UCSD-AML1 (cell line): ENCODE results near the gene ATXN10.
"Not testable (repeated sequence)": the region's sequence is repeated elsewhere in the genome, so short reads cannot be mapped to it uniquely, and the experiment has no call there.

Experiments
- DNase-seq: peaks from one replicate; lab custom pipeline; 2025; ENCODE audit not compliant: unreplicated experiment; lab: John Stamatoyannopoulos, UW

The ATXN10 gene

DNA sequence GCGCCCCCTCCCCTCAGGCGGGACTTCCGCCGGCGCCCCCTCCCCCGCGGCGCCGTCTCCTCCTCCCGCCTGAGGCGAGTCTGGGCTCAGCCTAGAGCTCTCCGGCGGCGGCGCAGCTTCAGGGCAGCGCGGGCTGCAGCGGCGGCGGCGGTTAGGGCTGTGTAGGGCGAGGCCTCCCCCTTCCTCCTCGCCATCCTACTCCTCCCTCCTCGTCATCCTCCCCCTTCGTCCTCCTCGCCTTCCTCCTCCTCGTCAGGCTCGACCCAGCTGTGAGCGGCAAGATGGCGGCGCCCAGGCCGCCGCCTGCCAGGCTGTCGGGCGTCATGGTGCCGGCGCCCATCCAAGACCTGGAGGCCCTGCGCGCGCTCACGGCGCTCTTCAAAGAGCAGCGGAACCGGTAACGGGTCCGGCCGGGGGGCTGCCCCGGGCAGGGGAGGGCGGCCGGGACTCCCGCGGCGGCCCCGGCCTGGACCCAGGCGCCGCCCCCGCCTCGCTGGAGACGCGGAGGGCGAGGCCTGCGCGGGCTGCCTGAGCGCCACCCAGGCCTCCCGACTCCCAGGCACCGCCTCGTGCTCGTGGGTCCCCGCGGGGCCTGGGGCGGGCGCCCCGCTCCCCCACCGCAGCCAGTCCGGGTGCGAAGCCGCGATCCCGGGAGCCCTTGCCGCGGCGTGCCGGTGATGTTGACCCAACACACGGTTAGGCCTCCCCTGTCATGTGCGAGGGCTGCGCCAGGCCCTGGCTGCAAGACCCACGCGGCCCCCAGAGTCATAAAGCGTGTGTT, at the start of gene ATXN10:
ATXN10 (plus strand) TSS at position 52 of the 781 bp plus-strand sequence; CDS start at position 282, 230 bp downstream.
- DNase-seq, result peak; percentile 83

DNA sequence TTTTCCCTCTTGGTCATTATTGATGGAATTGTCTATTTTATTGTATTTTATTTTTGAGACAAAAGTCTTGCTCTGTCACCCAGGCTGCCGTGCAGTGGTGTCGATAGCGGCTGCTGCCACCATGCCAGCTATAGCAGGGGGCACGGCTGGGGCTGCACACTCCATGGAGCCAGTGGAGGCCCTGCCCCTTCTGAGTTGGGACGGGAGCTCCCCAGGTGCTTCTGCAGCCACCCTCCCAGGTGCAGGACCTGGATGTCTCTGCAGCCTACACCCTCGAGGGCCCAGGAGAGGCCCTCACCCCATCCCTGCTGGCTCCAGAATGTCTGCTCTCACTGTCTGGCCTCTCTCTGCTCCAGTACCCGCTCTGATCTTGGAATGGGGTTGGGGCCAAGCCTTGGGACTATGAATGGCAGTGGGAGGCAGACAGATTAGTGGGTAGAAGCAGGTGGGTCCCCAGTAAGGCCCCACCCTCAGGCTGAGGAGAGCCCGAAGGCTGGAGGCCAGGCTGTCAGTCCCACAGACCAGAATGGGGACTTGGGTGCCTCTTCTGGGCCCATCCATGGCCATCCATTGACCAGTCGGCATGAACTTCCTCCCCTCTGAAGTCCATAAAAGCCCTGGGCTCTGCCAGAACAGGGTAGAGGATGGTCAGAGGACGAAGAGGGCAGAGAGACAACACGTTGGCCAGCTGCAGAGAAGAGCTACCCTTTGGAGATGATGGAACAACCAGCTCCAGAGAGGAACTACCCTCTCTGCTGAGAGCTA, 49.6 kb upstream of the ATXN10 start:
- no peak for DNase-seq

DNA sequence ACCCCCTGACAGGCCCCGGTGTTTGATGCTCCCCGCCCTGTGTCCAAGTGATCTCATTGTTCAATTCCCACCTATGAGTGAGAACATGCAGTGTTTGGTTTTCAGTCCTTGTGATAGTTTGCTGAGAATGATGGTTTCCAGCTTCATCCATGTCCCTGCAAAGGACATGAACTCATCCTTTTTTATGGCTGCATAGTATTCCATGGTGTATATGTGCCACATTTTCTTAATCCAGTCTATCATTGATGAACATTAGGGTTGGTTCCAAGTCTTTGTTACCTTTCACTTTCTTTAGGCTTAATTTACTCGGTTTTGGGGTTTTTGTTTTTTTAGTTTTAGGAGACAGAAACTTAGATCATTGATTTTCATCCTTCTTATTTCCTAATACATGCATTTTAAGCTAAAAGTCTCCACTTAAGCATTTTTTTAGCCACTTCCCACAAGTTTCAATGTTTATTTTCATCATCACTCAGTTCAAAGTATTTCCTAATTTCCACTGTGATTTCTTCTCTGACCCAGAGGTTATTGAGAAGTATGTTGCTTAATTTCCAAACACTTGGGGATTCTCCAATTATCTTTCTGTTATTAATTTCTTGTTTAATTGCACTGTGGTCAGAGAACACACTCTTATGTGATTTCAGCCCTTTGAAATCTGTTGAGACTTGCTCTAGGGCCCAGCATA, 48.0 kb upstream of the ATXN10 start:
- DNase-seq, result not testable (repeated sequence)

GRCh38 chr22:45626198-45626651, 45.4 kb upstream of the ATXN10 start:
- no peak for DNase-seq

DNA sequence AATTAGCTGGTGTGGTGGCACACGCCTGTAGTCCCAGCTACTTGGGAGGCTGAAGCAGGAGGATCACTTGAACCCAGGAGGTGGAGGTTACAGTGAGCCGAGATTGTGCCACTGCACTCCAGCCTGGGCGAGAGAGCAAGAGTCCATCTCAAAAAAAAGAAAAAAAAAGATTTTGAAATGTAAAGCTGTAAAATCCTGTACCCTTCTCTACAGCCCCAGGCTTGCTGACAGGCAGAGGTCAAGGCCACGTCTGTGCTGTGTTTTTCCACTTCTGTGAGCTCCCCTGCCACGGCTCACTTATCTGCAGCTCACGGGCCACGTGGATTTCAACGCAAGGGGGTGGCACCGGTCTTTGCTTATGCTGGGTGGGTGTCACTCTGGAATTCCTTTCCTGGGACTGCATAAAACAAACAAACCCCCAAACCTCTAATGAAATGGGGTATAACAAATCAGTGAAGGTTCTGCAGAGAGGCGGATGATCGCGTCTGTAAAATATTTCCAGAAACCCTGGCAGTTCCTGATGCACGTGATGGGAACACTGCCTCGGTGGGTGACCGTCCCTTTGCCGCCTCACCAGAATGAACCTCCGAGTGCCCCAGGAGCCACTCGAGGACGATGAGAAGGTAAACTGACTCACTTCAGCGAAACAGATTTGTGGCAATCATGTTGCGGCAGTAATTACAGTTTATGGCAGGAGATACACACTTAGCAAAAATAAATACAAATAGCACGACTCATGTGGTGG, 44.0 kb upstream of the ATXN10 start:
- DNase-seq, result no peak

DNA sequence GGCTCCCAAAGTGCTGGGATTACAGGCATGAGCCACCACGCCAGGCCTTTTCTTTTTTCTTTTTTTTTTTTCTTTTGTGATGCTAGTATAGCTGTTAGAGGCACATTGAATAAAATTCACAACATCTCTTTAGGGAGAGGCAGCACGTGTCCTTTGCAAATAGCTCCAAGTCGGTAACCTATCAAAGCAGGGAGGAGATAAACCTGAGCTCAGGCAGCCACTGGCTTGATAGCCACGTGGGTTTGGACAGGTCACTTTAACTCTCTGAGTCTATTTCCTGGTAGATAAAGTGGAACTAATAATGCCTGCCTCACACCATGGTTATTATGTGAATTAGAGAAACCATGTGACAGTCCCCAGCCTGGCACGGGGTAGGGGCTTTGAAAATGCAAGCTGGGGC, 43.1 kb upstream of the ATXN10 start:
- no peak for DNase-seq

GRCh38 chr22:45629469-45630089, 42.1 kb upstream of the ATXN10 start:
- DNase-seq, result no peak

GRCh38 chr22:45630436-45630835, 41.2 kb upstream of the ATXN10 start:
- DNase-seq, result no peak

DNA sequence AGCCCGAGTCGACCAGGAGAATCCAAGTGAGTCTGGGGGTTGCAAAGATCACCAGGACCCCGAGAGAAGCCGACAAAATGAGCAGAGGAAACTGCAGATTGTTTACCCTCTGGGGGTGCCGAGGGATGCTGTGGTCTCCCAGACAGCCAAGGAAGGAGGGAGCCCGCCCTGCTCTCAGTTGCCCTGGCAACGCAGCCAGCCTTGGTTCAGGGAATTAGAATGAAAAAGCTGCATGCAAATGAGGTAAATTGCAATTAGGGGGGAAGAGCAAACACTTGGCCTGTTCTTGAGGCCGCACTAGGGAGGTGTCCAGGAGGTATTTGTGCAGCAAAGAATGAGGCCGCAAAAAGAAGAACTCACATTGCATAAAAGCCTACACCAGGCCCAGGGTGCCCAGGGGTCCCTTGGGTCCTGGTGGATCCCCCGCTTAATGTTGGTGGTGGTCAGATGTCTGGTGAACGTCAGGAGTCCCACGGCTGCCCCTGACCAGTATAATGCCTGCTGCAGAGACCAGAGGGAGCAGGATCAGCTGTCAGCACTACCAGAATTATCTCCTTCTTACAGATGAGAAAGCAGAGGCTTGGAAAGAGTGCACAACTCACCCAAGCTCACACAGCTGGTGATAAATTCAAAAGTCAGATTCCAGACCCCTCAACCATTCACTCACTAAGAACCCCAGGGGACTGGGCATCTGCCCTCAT, 40.3 kb upstream of the ATXN10 start:
- DNase-seq, result no peak

- DNase-seq, result no peak
Measured at GRCh38 chr22:45631841-45632238, 39.8 kb upstream of the ATXN10 start.

DNA sequence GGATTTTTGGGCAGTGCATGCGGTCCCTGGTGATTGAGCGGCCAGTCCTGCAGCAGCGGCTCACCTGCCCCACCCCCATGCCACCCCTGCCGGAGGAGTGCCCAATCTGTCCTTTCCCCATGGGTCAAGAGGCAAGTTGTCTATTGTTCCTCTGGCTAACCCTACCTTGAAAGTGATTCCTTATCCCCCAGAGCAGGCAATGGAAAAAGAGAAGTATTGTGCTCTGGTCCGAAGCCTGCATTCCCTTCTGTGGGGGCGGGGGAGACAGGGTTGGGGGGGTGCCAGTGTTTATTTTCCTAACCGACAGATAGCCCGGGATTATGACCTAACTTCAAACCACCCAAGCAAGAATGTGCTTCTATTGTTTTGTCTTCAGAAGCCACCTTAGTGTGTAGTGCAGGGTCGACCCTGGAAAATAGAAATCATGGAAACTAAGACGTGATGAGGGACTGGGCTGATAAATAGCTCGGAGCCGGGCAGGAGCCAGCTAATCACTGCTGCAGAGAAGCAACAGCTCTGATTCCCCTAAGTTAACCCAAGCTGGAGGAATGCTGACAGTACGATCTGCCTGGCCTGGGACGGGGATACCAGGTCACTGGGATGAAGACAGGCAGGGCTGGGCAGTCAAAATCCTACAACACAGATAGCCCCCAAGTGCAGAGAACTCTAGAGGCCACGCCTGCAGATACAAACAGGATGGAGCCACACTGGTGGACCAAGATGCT, 38.7 kb upstream of the ATXN10 start:
- no peak for DNase-seq

DNA sequence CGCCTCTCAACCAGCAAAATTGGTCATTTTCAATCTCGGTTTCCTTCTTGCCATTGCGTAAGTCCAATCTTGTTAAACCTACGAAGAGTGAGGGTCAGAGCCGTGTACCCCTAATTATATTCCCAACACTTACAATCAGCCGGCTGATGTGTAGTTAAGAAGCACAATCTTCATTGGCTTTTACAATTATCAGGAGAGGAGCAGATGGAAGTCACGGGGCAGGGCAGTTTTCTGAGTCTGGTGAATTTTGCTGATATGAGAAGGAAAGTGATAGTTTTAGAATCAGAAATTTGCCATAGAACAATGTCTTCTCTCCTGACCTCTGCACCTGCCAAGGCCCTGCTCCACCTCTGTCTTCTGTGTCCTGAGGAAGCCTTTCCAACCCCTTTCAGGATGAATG, 35.0 kb upstream of the ATXN10 start:
- DNase-seq, result no peak

DNA sequence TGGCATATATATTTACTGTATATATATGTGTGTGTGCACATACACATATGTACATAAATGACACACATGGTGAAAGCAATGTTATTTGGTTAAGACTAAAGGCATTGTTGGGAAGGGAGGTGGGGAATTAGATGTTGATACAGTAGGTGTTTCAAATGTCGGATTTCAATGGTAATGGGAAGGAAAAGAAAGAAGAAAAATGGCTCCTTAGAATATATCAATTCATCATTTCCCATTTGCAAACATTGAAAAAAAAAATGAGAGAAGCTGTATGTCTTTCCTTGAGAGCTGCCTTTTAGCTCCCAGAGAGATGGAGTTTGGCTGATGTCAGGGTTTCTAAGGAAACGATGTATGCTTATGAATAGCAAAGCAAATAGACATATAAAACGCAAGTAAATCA, 33.4 kb upstream of the ATXN10 start:
- DNase-seq, result no peak

DNA sequence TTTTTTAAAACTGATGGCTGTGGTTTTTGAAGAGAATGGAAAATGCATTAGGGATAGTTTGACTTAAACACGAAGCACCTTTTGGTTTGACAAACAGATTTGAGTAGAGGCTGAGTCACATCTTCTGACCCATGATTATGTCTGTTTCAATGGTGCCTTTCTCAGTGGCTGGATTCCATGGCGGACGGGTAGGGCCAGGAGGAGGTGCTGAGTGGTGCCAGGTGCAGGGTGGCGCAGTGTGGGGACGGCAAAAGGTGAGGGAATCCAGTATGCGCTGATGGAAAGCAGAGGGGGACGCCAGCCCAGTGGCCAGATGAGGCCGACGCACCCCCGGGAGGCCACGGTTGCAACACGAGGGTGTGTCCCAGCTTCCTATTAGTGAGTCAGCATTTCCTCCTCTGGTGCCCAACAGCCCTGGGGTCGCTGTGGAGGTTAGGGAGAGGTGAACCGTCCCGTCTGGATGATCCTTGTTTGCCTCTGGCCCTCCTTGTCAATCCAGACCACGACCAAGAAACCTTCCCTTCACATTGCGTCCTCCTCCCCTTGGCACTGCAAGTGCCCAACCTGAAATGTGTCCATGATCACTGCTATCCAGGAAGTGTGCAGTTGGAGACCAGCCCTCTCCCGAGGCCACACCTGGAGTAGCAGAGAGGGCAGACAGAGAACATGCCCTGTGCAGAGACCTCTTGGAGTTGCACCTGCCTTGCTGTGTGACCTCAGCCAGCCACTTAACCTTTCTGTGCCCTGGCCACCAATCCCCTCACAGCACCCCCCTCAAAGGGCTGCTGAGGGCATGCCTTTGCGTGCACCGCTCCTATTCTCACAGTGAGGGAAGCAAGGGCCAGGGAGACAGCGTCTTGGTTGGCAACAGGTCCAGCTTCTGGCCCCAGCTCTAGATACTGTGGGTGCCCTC, 32.5 kb upstream of the ATXN10 start:
- peak; percentile 63 for DNase-seq

- peak; percentile 55 for DNase-seq
Measured at GRCh38 chr22:45639747-45640102, 31.9 kb upstream of the ATXN10 start.

DNA sequence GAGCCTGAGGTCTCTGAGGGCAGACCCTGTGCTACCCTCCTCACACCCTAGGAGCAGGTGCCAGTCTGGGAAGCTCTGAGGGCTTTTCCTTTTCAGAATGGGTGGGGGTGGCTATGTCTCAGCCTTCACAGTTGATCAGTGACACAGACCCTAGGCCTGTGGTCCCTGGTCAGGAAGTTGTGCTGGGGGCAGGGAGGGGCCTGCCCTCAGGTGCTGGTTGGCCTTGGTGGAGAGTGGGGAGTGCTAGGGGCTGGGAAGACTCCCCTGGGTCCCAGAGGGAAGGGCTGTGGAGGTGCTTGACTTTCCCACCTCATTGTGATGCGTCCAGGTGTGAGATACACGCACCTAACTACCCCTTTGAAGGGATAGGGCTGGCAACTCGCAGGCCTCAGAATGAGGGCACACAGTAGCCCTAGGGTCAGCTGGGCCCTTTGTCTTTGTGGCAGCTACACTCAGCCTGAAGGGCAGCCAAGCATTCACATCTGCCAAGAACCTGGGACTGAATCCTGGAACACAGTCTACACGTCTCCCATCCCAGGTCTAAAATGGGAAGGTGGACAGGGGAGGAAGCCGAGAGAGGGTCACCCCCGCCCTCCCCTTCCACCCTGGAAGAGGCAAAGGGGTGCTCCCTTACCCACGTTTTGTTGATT, 31.2 kb upstream of the ATXN10 start:
- peak; percentile 50 for DNase-seq

- DNase-seq, result no peak
Measured at GRCh38 chr22:45640941-45641621, 30.6 kb upstream of the ATXN10 start.
